GM18868 (cell line): ENCODE results near the gene TINCR.
"Not testable (repeated sequence)": the region's sequence is repeated elsewhere in the genome, so short reads cannot be mapped to it uniquely, and the experiment has no call there.

Experiments used
- ATAC-seq: cut with Tn5 transposase; IDR thresholded peaks from one replicate; pipeline ENCODE4 v1.9.1; 2021; ENCODE audit warnings: mild to moderate bottlenecking, moderate library complexity; ENCODE audit not compliant: unreplicated experiment

TINCR gene

DNA sequence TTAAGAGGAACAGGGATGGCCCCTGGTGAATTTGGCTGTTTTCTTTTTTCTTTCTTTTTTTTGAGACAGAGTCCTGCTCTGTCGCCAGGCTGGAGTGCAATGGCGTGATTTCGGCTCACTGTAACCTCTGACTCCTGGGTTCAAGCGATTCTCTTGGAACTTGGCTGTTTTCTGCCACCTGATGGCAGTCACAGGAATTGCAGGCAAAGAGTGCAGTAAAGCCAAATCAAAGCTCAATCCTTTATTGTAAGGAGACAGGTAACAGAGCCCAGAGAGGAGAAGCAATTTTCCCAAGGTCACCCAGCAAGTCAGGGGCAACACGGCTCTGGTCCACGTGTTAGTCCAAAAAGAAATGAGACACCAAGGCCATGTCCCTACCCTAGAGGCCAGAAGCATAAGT, 6.2 kb downstream of the TINCR start:
- no peak for ATAC-seq

DNA sequence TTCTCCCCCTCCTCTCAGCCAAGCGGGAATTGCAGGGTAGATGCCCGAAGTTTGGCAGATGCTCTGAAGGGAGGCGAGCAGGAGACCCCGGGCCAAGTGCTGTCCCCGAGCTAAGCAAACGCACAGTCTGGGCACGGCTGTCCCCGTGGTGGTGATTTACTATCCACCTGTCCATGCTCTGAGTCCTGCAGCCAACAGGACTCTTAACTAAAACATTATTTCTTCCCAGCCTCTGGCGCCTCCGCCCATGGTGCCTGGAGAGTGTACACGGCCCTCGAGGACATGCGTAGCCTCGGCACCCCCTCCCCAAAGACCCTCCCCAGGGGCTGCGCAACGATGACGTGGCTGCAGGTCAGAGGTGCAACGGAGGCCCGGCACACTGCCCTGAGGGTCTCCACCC, 7.6 kb downstream of the TINCR start:
- ATAC-seq, result no peak

- ATAC-seq, result no peak
Measured at GRCh38 chr19:5559804-5560133, 8.0 kb downstream of the TINCR start.

GRCh38 chr19:5558101-5558621, 9.6 kb downstream of the TINCR start:
- ATAC-seq, result no peak

DNA sequence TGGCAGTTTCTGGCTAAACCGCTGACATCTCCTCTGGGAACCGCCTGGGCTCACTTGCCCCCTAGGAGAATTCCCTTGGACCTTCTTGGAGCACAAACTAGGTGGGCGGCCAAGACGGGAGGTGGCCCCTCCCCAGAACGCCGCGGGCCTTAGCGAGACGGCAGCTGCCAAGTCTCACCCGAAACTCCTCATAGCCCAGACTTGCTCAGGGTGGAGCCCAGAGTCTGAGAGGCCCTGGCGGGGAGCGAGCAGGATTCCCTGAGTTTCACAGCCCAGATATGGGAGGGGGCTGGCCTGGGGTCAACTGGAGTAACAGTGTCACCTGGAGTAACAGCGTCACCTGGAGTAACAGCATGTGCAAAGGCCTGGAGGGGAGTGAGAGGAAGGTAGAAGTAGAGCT, 10.1 kb downstream of the TINCR start:
- ATAC-seq, result no peak

DNA sequence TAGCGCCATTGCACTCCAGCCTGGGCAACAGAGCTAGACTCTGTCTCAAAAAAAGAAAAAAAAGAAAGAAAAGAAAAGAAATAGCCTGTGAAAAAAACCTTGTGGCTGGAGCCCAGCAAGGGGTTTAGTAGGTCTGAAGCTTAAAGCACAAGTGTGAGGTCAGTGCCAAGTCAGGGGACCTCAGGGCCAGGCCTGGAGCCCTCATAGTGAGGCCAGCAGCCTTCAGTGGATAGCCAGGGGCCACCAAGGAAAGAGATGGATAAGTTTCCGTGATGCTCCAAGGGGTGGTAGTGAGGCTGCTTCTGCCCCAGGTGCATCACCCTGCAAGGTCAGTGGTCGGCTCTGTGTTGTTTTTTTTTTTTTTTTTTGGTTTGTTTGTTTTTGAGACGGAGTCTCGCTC, 12.9 kb downstream of the TINCR start:
- no peak for ATAC-seq

DNA sequence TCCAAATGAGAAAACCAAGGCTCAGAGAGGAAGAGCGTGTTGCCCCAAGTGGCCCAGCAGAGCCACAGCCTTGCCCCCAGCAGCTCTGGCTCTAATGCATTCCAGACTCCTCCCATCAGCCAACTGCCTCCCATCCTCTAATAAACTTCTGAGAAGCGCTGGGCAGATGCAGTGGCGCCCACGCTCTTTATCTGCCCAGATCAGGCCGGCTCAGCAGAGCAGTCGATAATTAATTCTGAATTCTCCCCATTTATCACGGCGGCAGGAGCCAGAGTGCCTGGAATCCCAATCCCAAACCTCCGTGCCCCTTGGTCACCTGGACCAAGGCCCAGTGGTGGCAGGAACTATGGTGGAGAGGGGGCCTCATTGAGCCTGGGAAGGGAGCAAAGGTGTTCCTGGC, 13.9 kb downstream of the TINCR start:
- ATAC-seq, result no peak

GRCh38 chr19:5547881-5548280, 19.9 kb downstream of the TINCR start:
- no peak for ATAC-seq

- ATAC-seq, result no peak
Measured at GRCh38 chr19:5545984-5546383, 21.8 kb downstream of the TINCR start.

DNA sequence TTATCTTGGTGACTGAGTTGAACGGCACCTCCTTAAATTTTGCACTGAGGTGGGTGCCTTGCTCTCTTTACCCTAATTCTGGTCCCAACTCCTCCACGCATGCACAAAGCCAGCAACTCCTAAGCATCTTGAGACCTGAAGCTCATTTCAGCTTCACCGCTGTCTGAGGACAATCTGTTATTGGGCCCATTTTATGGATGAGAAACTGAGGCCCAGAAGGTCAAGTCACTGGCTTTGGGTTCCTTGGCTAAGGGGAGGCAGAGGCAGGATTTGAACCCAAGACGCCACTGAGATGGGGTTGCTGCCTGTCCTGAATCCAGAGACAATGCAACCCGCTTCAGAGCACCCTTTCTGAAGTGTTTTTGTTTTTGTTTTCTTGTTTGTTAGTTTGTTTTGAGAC, 22.7 kb downstream of the TINCR start:
- no peak for ATAC-seq

GRCh38 chr19:5542665-5543064, 25.1 kb downstream of the TINCR start:
- ATAC-seq, result no peak

GRCh38 chr19:5541456-5541855, 26.3 kb downstream of the TINCR start:
- no peak for ATAC-seq

- ATAC-seq, result no peak
Measured at GRCh38 chr19:5540208-5540607, 27.5 kb downstream of the TINCR start.

DNA sequence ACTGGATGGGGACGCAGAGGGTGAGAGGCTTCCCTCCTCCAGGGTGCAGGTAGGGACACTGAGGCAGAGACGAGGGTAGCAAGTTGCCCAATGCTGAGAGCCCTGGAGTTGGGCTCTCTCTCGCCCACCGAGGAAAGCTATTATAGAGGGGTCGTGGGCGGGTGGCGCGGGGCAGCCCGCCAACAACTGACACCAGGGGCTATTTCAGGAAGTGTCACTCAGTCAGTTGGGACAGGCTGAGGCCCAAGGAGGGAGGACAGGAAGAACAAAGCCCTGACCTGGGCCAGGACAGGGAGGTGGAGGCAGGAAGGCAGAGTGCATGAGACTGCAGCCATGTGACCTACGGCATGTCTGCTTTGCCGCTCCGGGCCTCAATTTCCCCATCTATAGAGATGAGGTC, 29.9 kb downstream of the TINCR start:
- no peak for ATAC-seq

DNA sequence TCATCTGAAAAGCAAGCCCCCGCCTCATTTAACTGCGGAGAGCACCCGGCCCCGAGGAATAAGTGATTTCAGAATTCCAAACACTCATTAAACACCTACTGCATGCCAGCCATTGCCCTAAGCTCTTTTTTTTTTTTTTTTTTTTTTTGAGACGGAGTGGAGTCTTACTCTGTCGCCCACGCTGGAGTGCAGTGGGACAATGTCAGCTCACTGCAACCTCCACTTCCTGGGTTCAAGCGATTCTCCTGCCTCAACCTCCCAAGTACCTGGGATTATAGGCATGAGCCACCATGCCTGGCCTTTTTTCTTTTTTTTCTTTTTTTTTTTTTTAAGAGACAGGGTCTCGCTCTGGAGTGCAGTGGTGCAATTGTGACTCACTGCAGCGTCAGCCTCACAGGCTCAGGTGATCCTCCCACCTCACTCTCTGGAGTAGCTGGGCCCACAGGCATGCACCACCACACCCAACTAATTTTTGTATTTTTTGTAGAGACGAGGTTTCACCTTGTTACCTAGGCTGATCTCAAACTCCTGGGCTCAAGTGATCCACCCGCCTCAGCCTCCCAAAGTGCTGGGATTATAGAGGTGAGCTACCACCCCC, 30.7 kb downstream of the TINCR start:
- ATAC-seq, result not testable (repeated sequence)

- no peak for ATAC-seq
Measured at GRCh38 chr19:5536337-5536894, 31.3 kb downstream of the TINCR start.

GRCh38 chr19:5534787-5535586, 32.8 kb downstream of the TINCR start:
- ATAC-seq, result no peak

DNA sequence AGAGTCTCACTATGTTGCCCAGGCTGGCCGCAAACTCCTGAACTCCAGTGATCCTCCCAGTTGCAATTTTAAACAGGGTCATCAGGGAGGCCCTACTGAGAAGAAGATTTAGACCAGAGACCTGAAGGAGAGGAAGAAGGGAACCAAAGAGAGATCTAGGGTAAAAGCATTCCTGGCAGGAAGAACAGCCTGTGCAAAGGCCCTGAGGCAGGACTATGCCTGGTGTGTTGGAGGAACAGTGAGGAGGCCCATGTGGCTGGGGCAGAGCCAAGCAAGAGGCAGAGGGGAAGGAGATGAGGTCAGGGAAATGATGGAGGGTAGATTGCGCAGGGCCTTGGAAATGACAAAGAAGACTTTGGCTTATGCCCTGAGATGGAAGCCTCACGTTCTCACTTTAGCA, 34.5 kb downstream of the TINCR start:
- no peak for ATAC-seq

- no peak for ATAC-seq
Measured at GRCh38 chr19:5530701-5531100, 37.1 kb downstream of the TINCR start.

DNA sequence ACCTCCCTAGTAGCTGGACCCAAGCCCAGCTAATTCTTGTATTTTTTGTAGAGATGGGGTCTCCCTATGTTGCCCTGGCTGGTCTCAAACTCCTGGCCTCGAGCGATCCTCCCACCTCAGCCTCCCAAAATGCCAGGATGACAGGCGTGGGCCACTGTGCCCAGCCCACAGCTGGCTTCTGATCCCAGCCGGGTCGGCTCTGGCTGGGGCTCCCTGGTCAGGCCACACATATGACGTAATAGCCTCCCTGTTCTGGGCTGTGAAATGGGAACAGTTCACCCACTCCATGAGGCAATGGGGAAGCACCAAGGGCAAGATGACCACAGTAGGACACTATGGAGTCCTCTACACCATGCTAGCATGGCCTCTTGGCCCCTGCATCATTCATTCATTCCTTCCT, 41.1 kb downstream of the TINCR start:
- no peak for ATAC-seq

- ATAC-seq, result no peak
Measured at GRCh38 chr19:5524081-5524480, 43.7 kb downstream of the TINCR start.

GRCh38 chr19:5522106-5522505, 45.6 kb downstream of the TINCR start:
- no peak for ATAC-seq
